Lower leg skin (tissue), 4 donors: Measurements from ENCODE around the gene PTDSS2. TPM values are rescaled to one million over a fixed set of nuclear protein-coding genes. Genes with fewer than 3 reads are reported as not detected.

ENCODE experiments used
- DNase-seq, 2 donors: peaks; one replicate each; pipeline ENCODE4 v3.0.0-alpha.2; 2019; ENCODE audit warnings: low spot score in 2 of 2
- H3K4me3 ChIP-seq: fragments of 200-600 bp; sonication (generic); 2 replicates; pipeline ENCODE4 v1.5.1; 2017; ENCODE audit warnings: mild to moderate bottlenecking, low read depth; ENCODE audit not compliant: poor library complexity, severe bottlenecking
- CTCF ChIP-seq, 3 donors: fragments of 450-650 bp; IDR thresholded peaks; one replicate each; pipeline ENCODE4 v1.5.1; 2016; ENCODE audit warnings: antibody characterized with exemption in 3 of 3, mild to moderate bottlenecking in 3 of 3, moderate library complexity in 2 of 3
- POLR2A ChIP-seq, 2 donors: fragments of 450-650 bp; IDR thresholded peaks; one replicate each; pipeline ENCODE4 v1.6.1; 2016 to 2017; ENCODE audit warnings: antibody characterized with exemption in 2 of 2, mild to moderate bottlenecking in 1 of 2, moderate library complexity in 1 of 2
- WGBS, 2 donors: methylation state at CpG; one replicate each; pipeline ENCODE4 v1.1.5; 2018; 5-methylcytosine and 5-hydroxymethylcytosine counted together
- intact Hi-C: fragments of 100-400 bp; cut with DNase I; formaldehyde crosslinking; loops from one replicate; pipeline ENCODE4 v1.15.0; 2023; ENCODE audit warnings: low total_unique reads
- total RNA-seq, 4 donors: library from RNA; depleted of rRNA; stranded (reverse); fragments of >200 nt; gene quantifications; one replicate each; pipeline ENCODE4 v1.1.0, GENCODE V29; 2016

Gene PTDSS2
- total RNA-seq, 4 donors from 2014 or later: 35.0 to 108 (median 38.7) TPM

- intact Hi-C loops: loop anchor here (10.0 kb wide), 1 partner anchor 100 kb away; no protein-coding TSS in a partner anchor
- WGBS, 2 donors: 44 to 49% methylated on average over 7 of the region's 7 CpGs
- H3K4me3 ChIP-seq: no peak overlapping the region
- TF ChIP-seq CTCF (IDR thresholded peaks at IDR 0.05) (no peak), POLR2A (IDR thresholded peaks at IDR 0.05) (no peak)
- peak in 1 of 2 donors; percentile 82 for DNase-seq
Observed at GRCh38 chr11:504994-505344, 54.9 kb downstream of the PTDSS2 start.

GRCh38 chr11:506238-506994 is 56.3 kb downstream of the PTDSS2 start:
- peak overlapping the region; percentile 77 for H3K4me3 ChIP-seq
- DNase-seq: peak; percentile 96 to 100
- WGBS, 2 donors: 0% methylated on average over 15 to 52 of the region's 71 CpGs
- intact Hi-C loops: loop anchor here (10.0 kb wide), 1 partner anchor 102 kb away; no protein-coding TSS in a partner anchor
- peak in 1 of 2 donors; percentile 20 for TF ChIP-seq POLR2A (IDR thresholded peaks at IDR 0.05)
- no peak for TF ChIP-seq CTCF (IDR thresholded peaks at IDR 0.05)

- TF ChIP-seq CTCF (IDR thresholded peaks at IDR 0.05) (no peak), POLR2A (IDR thresholded peaks at IDR 0.05) (peak in 1 of 2 donors; percentile 73)
- intact Hi-C loops: loop anchor here (10.0 kb wide), 1 partner anchor 102 kb away; no protein-coding TSS in a partner anchor
- H3K4me3 ChIP-seq: peak within 1 kb of the TSS; percentile 77
- DNase-seq: peak; percentile 97 to 100
- WGBS, 2 donors: 0 to 1% methylated on average over 34 to 44 of the region's 93 CpGs
Observed at GRCh38 chr11:506995-507726, 57.1 kb downstream of the PTDSS2 start, which contains the start of gene RNH1. Gene RNH1, minus strand, starts transcription at chr11:507242. Its CDS starts 5,080 bp downstream, at chr11:502162.

GRCh38 chr11:507727-508515 is 57.8 kb downstream of the PTDSS2 start:
- intact Hi-C loops: loop anchor here (10.0 kb wide), 1 partner anchor 103 kb away; no protein-coding TSS in a partner anchor
- TF ChIP-seq POLR2A (IDR thresholded peaks at IDR 0.05) (no peak), CTCF (IDR thresholded peaks at IDR 0.05) (no peak)
- peak overlapping the region; percentile 28 for H3K4me3 ChIP-seq
- 47 to 48% methylated on average over 34 to 44 of the region's 45 CpGs for WGBS, 2 donors
- DNase-seq: no peak

- DNase-seq: no peak
- no peak for TF ChIP-seq POLR2A (IDR thresholded peaks at IDR 0.05)
- no peak for TF ChIP-seq CTCF (IDR thresholded peaks at IDR 0.05)
- no peak overlapping the region for H3K4me3 ChIP-seq
- intact Hi-C loops: loop anchor here (10.0 kb wide), 1 partner anchor 104 kb away; no protein-coding TSS in a partner anchor
- WGBS, 2 donors: 88 to 89% methylated on average over 5 of the region's 5 CpGs
Observed at GRCh38 chr11:508956-509355, 58.9 kb downstream of the PTDSS2 start.
